ENCODE results near the gene RIPK4. TPM values are rescaled to one million over a fixed set of nuclear protein-coding genes. Genes with fewer than 3 reads are reported as not detected.

RIPK4 gene
- total and polyA plus RNA-seq, 2 of the 13 experiments (the other 11 are each of a cell fraction or from before 2014, with no cell fraction given) = 3.1 to 4.9 TPM

DNA sequence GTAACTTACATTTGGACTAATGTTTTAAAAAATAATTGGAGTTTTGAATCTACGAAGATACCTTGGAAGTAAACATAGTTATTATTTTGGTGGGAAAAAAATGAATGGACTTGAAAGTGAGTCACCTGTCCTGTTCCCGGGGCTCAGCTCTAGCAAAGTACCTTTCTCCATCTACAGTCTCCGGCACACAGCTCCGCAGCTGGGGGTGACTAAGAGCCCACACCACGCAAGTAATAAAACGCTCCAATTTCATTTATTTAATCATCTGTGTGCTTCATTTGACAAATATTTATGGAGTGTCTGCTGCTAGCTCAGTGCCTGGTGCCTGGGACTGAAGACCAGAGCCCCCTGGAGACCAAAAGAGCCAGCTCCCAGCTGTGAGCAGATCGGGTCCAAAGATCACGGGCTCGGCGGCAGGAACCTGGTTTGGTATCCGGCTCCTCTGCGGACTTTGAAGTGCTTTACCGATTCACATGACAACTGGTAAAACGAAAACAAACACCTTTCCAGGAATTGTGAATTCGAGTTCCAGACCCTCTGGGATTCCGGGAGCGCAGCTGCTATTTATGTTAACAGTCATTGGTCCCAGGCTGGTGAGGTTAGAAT lies 1.7 kb upstream of the RIPK4 start (continued):
- TF ChIP-seq, protein P1, sequence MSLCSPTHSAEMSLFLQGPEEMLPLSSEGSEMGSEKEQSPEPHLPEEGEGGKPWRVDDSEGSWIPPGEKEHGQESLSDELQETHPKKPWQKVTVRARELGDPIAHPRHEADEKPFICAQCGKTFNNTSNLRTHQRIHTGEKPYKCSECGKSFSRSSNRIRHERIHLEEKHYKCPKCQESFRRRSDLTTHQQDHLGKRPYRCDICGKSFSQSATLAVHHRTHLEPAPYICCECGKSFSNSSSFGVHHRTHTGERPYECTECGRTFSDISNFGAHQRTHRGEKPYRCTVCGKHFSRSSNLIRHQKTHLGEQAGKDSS (CRISPR knock-in tag; IDR thresholded peaks at IDR 0.05; ENCODE audit: borderline replicate concordance, low read depth) = no peak
- TF ChIP-seq BHLHE40 (IDR thresholded peaks at IDR 0.05; ENCODE audit: low read length) (peak; percentile 75), HNF4A (CRISPR knock-in tag; IDR thresholded peaks at IDR 0.05) (peak; percentile 99), STAG1 (CRISPR knock-in tag; IDR thresholded peaks at IDR 0.05) (peak; percentile 67), ATM (IDR thresholded peaks at IDR 0.05; ENCODE audit: borderline replicate concordance) (no peak), ZNF768 (CRISPR knock-in tag; IDR thresholded peaks at IDR 0.05) (no peak), ZNF484 (CRISPR knock-in tag; IDR thresholded peaks at IDR 0.05; ENCODE audit: borderline replicate concordance, low read depth) (no peak), ZNF615 (CRISPR knock-in tag; IDR thresholded peaks at IDR 0.05; ENCODE audit: borderline replicate concordance) (no peak), BCL6 (CRISPR knock-in tag; IDR thresholded peaks at IDR 0.05) (peak; percentile 100), KLF12 (CRISPR knock-in tag; IDR thresholded peaks at IDR 0.05; ENCODE audit: borderline replicate concordance) (no peak), STAT5B (CRISPR knock-in tag; IDR thresholded peaks at IDR 0.05) (no peak), ZNF343 (CRISPR knock-in tag; IDR thresholded peaks at IDR 0.05) (no peak), TBX2 (CRISPR knock-in tag; IDR thresholded peaks at IDR 0.05; ENCODE audit: borderline replicate concordance) (peak; percentile 84), HOXD1 (CRISPR knock-in tag; IDR thresholded peaks at IDR 0.05) (no peak)
- TF ChIP-seq, protein P2, sequence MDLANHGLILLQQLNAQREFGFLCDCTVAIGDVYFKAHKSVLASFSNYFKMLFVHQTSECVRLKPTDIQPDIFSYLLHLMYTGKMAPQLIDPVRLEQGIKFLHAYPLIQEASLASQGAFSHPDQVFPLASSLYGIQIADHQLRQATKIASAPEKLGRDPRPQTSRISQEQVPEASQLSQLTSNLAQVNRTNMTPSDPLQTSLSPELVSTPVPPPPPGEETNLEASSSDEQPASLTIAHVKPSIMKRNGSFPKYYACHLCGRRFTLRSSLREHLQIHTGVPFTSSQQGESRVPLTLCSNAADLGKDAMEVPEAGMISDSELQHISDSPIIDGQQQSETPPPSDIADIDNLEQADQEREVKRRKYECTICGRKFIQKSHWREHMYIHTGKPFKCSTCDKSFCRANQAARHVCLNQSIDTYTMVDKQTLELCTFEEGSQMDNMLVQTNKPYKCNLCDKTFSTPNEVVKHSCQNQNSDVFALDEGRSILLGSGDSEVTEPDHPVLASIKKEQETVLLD (CRISPR knock-in tag; IDR thresholded peaks at IDR 0.05; ENCODE audit: low read depth) = no peak
- TF ChIP-seq, protein P3, sequence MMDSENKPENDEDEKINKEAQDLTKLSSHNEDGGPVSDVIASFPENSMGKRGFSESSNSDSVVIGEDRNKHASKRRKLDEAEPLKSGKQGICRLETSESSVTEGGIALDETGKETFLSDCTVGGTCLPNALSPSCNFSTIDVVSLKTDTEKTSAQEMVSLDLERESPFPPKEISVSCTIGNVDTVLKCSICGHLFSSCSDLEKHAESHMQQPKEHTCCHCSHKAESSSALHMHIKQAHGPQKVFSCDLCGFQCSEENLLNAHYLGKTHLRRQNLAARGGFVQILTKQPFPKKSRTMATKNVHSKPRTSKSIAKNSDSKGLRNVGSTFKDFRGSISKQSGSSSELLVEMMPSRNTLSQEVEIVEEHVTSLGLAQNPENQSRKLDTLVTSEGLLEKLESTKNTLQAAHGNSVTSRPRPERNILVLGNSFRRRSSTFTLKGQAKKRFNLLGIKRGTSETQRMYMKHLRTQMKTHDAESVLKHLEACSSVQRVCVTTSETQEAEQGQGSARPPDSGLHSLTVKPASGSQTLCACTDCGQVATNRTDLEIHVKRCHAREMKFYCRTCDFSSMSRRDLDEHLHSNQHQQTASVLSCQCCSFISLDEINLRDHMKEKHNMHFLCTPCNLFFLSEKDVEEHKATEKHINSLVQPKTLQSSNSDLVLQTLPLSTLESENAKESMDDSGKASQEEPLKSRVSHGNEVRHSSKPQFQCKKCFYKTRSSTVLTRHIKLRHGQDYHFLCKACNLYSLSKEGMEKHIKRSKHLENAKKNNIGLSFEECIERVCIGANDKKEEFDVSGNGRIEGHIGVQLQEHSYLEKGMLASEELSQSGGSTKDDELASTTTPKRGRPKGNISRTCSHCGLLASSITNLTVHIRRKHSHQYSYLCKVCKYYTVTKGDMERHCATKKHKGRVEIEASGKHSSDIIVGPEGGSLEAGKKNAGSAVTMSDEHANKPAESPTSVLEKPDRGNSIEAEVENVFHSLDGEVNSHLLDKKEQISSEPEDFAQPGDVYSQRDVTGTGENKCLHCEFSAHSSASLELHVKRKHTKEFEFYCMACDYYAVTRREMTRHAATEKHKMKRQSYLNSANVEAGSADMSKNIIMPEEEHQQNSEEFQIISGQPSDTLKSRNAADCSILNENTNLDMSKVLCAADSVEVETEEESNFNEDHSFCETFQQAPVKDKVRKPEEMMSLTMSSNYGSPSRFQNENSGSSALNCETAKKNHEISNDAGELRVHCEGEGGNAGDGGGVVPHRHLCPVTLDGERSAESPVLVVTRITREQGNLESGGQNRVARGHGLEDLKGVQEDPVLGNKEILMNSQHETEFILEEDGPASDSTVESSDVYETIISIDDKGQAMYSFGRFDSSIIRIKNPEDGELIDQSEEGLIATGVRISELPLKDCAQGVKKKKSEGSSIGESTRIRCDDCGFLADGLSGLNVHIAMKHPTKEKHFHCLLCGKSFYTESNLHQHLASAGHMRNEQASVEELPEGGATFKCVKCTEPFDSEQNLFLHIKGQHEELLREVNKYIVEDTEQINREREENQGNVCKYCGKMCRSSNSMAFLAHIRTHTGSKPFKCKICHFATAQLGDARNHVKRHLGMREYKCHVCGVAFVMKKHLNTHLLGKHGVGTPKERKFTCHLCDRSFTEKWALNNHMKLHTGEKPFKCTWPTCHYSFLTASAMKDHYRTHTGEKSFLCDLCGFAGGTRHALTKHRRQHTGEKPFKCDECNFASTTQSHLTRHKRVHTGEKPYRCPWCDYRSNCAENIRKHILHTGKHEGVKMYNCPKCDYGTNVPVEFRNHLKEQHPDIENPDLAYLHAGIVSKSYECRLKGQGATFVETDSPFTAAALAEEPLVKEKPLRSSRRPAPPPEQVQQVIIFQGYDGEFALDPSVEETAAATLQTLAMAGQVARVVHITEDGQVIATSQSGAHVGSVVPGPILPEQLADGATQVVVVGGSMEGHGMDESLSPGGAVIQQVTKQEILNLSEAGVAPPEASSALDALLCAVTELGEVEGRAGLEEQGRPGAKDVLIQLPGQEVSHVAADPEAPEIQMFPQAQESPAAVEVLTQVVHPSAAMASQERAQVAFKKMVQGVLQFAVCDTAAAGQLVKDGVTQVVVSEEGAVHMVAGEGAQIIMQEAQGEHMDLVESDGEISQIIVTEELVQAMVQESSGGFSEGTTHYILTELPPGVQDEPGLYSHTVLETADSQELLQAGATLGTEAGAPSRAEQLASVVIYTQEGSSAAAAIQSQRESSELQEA (CRISPR knock-in tag; IDR thresholded peaks at IDR 0.05; ENCODE audit: not compliant biosample characterization) = no peak
- TF ChIP-seq, protein P4, sequence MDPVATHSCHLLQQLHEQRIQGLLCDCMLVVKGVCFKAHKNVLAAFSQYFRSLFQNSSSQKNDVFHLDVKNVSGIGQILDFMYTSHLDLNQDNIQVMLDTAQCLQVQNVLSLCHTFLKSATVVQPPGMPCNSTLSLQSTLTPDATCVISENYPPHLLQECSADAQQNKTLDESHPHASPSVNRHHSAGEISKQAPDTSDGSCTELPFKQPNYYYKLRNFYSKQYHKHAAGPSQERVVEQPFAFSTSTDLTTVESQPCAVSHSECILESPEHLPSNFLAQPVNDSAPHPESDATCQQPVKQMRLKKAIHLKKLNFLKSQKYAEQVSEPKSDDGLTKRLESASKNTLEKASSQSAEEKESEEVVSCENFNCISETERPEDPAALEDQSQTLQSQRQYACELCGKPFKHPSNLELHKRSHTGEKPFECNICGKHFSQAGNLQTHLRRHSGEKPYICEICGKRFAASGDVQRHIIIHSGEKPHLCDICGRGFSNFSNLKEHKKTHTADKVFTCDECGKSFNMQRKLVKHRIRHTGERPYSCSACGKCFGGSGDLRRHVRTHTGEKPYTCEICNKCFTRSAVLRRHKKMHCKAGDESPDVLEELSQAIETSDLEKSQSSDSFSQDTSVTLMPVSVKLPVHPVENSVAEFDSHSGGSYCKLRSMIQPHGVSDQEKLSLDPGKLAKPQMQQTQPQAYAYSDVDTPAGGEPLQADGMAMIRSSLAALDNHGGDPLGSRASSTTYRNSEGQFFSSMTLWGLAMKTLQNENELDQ (CRISPR knock-in tag; IDR thresholded peaks at IDR 0.05; ENCODE audit: borderline replicate concordance) = no peak
